Endothelial cell of hepatic sinusoid (primary cell): ENCODE results near the gene PRDM2.
"Not testable (repeated sequence)": the region's sequence is repeated elsewhere in the genome, so short reads cannot be mapped to it uniquely, and the experiment has no call there.

Source experiments
- in situ Hi-C: cut with HindIII; loops from 2 replicates; pipeline ENCODE4 v1.10.0; 2017; ENCODE audit warnings: low sequenced_read_pairs

PRDM2 gene

GRCh38 chr1:13700521-13701270 lies 708 bp downstream of the PRDM2 start:
- in situ Hi-C loops = no loop called here

- in situ Hi-C loops = no loop called here
Measured at GRCh38 chr1:13701271-13701640, 1.3 kb downstream of the PRDM2 start.

GRCh38 chr1:13702425-13703127 lies 2.6 kb downstream of the PRDM2 start:
- in situ Hi-C loops = no loop called here

DNA sequence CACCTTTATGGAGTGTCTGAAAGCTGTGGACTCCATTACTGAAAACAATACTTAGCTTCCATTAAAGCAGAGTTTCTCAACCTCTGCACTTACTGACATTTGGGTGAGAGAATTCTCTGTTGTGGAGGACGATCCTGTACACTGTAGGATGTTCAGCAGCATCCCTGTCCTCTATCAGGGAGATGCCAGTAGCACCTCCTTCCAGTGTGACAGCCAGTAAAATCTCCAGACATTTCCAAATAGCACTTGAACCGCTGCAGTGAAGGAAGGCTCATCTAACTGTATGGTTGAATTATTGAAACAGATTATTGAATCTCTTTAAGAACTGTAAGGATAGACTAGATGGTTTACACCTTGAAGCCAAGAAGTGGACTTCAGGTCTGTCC lies 3.1 kb downstream of the PRDM2 start:
- in situ Hi-C loops = no loop called here

GRCh38 chr1:13703558-13704490 lies 3.8 kb downstream of the PRDM2 start:
- in situ Hi-C loops = no loop called here

GRCh38 chr1:13706046-13706445 lies 6.1 kb downstream of the PRDM2 start:
- in situ Hi-C loops = no loop called here

- in situ Hi-C loops = no loop called here
Measured at GRCh38 chr1:13707164-13707563, 7.2 kb downstream of the PRDM2 start.

- in situ Hi-C loops = no loop called here
Measured at GRCh38 chr1:13708380-13708982, 8.5 kb downstream of the PRDM2 start.

DNA sequence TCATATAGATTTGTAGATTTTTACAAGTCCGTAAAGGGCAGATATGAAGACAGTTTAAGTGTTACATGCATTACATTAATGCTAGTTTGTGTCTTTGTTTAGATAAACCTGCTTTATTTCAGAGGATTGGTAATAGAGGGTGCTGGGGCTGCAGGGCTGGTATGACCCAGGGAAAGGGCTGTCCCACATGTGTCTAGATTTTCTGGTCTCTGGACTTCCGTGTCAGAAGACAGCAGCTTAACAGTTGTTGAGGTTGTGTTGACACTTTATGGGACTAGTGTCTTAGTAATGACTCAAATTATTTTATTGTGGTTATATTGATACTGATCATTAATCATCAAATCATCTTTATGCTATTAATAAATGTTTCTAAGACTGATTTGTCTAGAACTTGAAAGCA lies 10.1 kb downstream of the PRDM2 start:
- in situ Hi-C loops = no loop called here

- in situ Hi-C loops = no loop called here
Measured at GRCh38 chr1:13714851-13715250, 14.9 kb downstream of the PRDM2 start.

GRCh38 chr1:13715616-13716287 lies 15.8 kb downstream of the PRDM2 start:
- in situ Hi-C loops = not testable (repeated sequence)

GRCh38 chr1:13722808-13723360 lies 22.9 kb downstream of the PRDM2 start:
- in situ Hi-C loops = no loop called here

DNA sequence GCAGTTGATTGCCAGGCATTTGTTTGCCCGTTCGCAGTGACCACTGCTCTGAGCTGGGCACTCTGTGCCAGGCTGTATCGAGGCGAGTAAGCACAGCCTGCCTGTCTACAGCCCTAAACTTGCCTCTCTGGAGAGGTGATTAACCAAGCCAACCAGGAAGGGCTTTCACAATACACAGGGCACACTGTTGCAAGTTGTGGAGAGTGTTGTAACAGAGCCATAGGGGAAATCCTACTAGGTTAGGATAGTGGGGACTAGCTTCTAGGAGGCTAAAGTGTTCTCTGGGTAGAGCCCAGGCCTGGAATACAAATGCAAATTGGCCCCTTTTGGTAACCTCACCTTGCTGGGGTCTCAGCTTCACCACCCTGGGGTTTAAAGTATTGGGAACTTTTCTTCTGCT lies 23.8 kb downstream of the PRDM2 start:
- in situ Hi-C loops = no loop called here

GRCh38 chr1:13725714-13726175 lies 25.8 kb downstream of the PRDM2 start:
- in situ Hi-C loops = no loop called here

- in situ Hi-C loops = no loop called here
Measured at GRCh38 chr1:13728091-13728715, 28.2 kb downstream of the PRDM2 start.

DNA sequence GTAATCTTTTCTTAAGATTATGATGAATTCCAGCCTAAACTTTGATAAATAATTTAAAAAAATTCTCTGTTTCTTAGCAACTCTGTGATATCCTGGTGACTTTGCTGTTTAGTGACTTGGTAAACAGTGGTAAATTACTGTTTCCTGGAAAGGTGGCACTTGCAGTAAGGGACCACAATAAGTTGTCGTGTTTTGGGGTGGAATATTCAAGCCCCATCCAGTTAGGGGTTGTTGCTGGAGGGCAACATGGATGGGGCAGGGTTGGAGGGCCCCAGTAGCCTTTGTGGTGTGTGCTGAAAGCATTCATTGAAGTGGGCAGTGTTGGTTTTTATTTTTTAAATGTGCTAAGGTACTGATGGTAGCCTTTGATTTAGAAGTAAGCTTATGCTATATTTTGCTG lies 30.3 kb downstream of the PRDM2 start:
- in situ Hi-C loops = no loop called here

- in situ Hi-C loops = no loop called here
Measured at GRCh38 chr1:13730751-13731482, 30.9 kb downstream of the PRDM2 start.

- in situ Hi-C loops = no loop called here
Measured at GRCh38 chr1:13731897-13732296, 31.9 kb downstream of the PRDM2 start.
